DND-41 (cell line): ENCODE data around the gene KRTAP19-4.

Source experiments
- EZH2 ChIP-seq: IDR thresholded peaks from 3 replicates; pipeline ENCODE4 v1.6.1; 2012; ENCODE audit warnings: borderline replicate concordance, low read depth, mild to moderate bottlenecking, moderate library complexity, low read length, inconsistent platforms; ENCODE audit not compliant: severe bottlenecking
- TF ChIP-seq, protein P1 (sequence below): IDR thresholded peaks from 2 replicates; pipeline ENCODE4 v1.5.1; 2012; ENCODE audit warnings: borderline replicate concordance, low read length, moderate library complexity, mild to moderate bottlenecking; ENCODE audit not compliant: poor library complexity, severe bottlenecking; ENCODE audit errors: extremely low read depth

DNA sequence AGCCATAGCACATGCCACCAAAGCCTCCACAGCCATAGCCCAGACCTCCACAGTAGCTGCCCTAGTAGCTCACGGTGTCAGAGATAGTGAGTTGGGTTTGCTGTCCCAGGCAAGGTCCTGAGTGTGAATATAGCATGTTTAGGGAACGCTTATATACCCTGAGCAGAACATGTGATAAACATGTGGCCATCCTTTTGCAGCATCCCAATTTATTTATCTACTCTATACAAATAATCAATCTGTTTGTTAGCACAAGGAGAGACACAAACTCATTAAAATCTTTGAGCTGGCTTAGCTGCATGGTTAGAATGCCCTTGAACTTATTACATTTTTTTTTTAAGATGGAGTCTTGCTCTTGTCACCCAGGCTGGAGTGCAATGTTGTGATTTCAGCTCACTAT is 9.6 kb downstream of the KRTAP19-4 start, which contains the start of gene KRTAP19-2:
- TF ChIP-seq, protein P1, sequence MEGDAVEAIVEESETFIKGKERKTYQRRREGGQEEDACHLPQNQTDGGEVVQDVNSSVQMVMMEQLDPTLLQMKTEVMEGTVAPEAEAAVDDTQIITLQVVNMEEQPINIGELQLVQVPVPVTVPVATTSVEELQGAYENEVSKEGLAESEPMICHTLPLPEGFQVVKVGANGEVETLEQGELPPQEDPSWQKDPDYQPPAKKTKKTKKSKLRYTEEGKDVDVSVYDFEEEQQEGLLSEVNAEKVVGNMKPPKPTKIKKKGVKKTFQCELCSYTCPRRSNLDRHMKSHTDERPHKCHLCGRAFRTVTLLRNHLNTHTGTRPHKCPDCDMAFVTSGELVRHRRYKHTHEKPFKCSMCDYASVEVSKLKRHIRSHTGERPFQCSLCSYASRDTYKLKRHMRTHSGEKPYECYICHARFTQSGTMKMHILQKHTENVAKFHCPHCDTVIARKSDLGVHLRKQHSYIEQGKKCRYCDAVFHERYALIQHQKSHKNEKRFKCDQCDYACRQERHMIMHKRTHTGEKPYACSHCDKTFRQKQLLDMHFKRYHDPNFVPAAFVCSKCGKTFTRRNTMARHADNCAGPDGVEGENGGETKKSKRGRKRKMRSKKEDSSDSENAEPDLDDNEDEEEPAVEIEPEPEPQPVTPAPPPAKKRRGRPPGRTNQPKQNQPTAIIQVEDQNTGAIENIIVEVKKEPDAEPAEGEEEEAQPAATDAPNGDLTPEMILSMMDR, result no peak
- no peak for TF ChIP-seq EZH2
